WTC11 (cell line): ENCODE data around the gene TSPAN32. TPM values are rescaled to one million over a fixed set of nuclear protein-coding genes. Genes with fewer than 3 reads are reported as not detected.

Experiments
- ATAC-seq: fragments of 200-7000 bp; cut with Tn5 transposase; 2 replicates; pipeline ENCODE4 v1.10.0; 2021; ENCODE audit warnings: mild to moderate bottlenecking, moderate library complexity
- CTCF ChIA-PET: fragments of 300-600 bp; sonication (Branson Sonifier 250); formaldehyde crosslinking; loops from one replicate; lab custom pipeline; 2021; ENCODE audit warnings: antibody characterized with exemption; lab: Charles Lee
- POLR2A ChIA-PET: fragments of 350-600 bp; sonication (Branson Sonifier 250); formaldehyde crosslinking; loops from one replicate; lab custom pipeline; 2021; ENCODE audit warnings: antibody characterized with exemption; lab: Charles Lee
- DNase-seq: peaks from one replicate; pipeline ENCODE4 v3.0.0; 2021; ENCODE audit warnings: low spot score
- H3K27ac Mint-ChIP-seq: 2 replicates; pipeline ENCODE4 v1.8.0; 2021; ENCODE audit warnings: mixed read lengths
- H3K27me3 Mint-ChIP-seq: 2 replicates; pipeline ENCODE4 v1.8.0; 2021; ENCODE audit warnings: low read depth, mild to moderate bottlenecking, moderate library complexity, mixed read lengths
- H3K36me3 Mint-ChIP-seq: 2 replicates; pipeline ENCODE4 v1.8.0; 2021; ENCODE audit warnings: mixed read lengths
- H3K4me1 Mint-ChIP-seq: 2 replicates; pipeline ENCODE4 v1.8.0; 2022; ENCODE audit warnings: mixed read lengths
- H3K4me3 Mint-ChIP-seq: 2 replicates; pipeline ENCODE4 v1.8.0; 2021; ENCODE audit warnings: mild to moderate bottlenecking, moderate library complexity, mixed read lengths
- H3K9me3 Mint-ChIP-seq: 2 replicates; pipeline ENCODE4 v1.8.0; 2021; ENCODE audit warnings: mixed read lengths
- AR ChIP-seq: fragments of 250-450 bp; sonication (Bioruptor Pico); IDR thresholded peaks from 2 replicates; pipeline ENCODE4 v1.9.0; 2021; ENCODE audit warnings: mild to moderate bottlenecking
- ATF6 ChIP-seq: sonication (generic); formaldehyde crosslinking; IDR thresholded peaks from 2 replicates; pipeline ENCODE4 v1.8.1; 2023; ENCODE audit warnings: mild to moderate bottlenecking, missing genetic modification reagents
- CBFB ChIP-seq: sonication (generic); formaldehyde crosslinking; IDR thresholded peaks from 2 replicates; pipeline ENCODE4 v1.8.1; 2022; ENCODE audit warnings: mild to moderate bottlenecking, low read depth, missing genetic modification reagents
- ETV6 ChIP-seq: sonication (generic); formaldehyde crosslinking; IDR thresholded peaks from 2 replicates; pipeline ENCODE4 v1.8.1; 2022; ENCODE audit warnings: mild to moderate bottlenecking, missing genetic modification reagents
- FOXJ3 ChIP-seq: sonication (generic); formaldehyde crosslinking; IDR thresholded peaks from 2 replicates; pipeline ENCODE4 v1.9.0; 2021; ENCODE audit warnings: missing genetic modification reagents, mild to moderate bottlenecking, borderline replicate concordance
- FOXP4 ChIP-seq: sonication (generic); formaldehyde crosslinking; IDR thresholded peaks from 2 replicates; pipeline ENCODE4 v1.8.0; 2022; ENCODE audit warnings: mild to moderate bottlenecking, missing genetic modification reagents
- GABPB1 ChIP-seq: sonication (generic); formaldehyde crosslinking; IDR thresholded peaks from 2 replicates; pipeline ENCODE4 v1.8.1; 2023; ENCODE audit warnings: mild to moderate bottlenecking, missing genetic modification reagents
- GTF2I ChIP-seq: fragments of 250-450 bp; sonication (Bioruptor Pico); conservative IDR thresholded peaks from 2 replicates; pipeline ENCODE4 v1.4.0; 2021; ENCODE audit warnings: mild to moderate bottlenecking
- HMGXB4 ChIP-seq: sonication (generic); formaldehyde crosslinking; IDR thresholded peaks from 2 replicates; pipeline ENCODE4 v1.8.1; 2023; ENCODE audit warnings: mild to moderate bottlenecking, moderate library complexity, missing genetic modification reagents
- IRF2 ChIP-seq: sonication (generic); formaldehyde crosslinking; IDR thresholded peaks from 2 replicates; pipeline ENCODE4 v1.8.0; 2022; ENCODE audit warnings: low read depth, missing genetic modification reagents, borderline replicate concordance
- JAZF1 ChIP-seq: fragments of 250-450 bp; sonication (Bioruptor Pico); IDR thresholded peaks from 2 replicates; pipeline ENCODE4 v1.9.0; 2021; ENCODE audit warnings: moderate library complexity, mild to moderate bottlenecking, inconsistent platforms
- MLX ChIP-seq: sonication (generic); formaldehyde crosslinking; IDR thresholded peaks from 2 replicates; pipeline ENCODE4 v1.8.1; 2023; ENCODE audit warnings: mild to moderate bottlenecking, missing genetic modification reagents, moderate library complexity
- NFATC4 ChIP-seq: fragments of 250-450 bp; sonication (Bioruptor Pico); IDR thresholded peaks from 2 replicates; pipeline ENCODE4 v1.9.0; 2021; ENCODE audit warnings: mild to moderate bottlenecking
- NFE2L1 ChIP-seq: sonication (generic); formaldehyde crosslinking; IDR thresholded peaks from 2 replicates; pipeline ENCODE4 v1.8.1; 2023; ENCODE audit warnings: missing genetic modification reagents
- NFYB ChIP-seq: sonication (generic); formaldehyde crosslinking; conservative IDR thresholded peaks from 2 replicates; pipeline ENCODE4 v1.8.0; 2022; ENCODE audit warnings: low read depth, missing genetic modification reagents
- USF1 ChIP-seq: sonication (generic); formaldehyde crosslinking; IDR thresholded peaks from 2 replicates; pipeline ENCODE4 v1.8.0; 2022; ENCODE audit warnings: mild to moderate bottlenecking, missing genetic modification reagents
- ZBTB21 ChIP-seq: sonication (generic); formaldehyde crosslinking; IDR thresholded peaks from 2 replicates; pipeline ENCODE4 v1.8.1; 2023; ENCODE audit warnings: mild to moderate bottlenecking, missing genetic modification reagents, borderline replicate concordance
- ZMAT4 ChIP-seq: fragments of 250-450 bp; sonication (Bioruptor Pico); IDR thresholded peaks from 2 replicates; pipeline ENCODE4 v1.9.0; 2021; ENCODE audit warnings: mild to moderate bottlenecking
- ZNF219 ChIP-seq: sonication (generic); formaldehyde crosslinking; IDR thresholded peaks from 2 replicates; pipeline ENCODE4 v1.8.0; 2023; ENCODE audit warnings: missing genetic modification reagents, mild to moderate bottlenecking, borderline replicate concordance
- total RNA-seq: library from RNA; stranded (reverse); gene quantifications from 3 replicates; pipeline ENCODE4 v1.2.3, GENCODE V29; 2021

TSPAN32 gene
- total RNA-seq, 1 experiment from 2014 or later: not detected

GRCh38 chr11:2263071-2263565 lies 38.7 kb upstream of the TSPAN32 start:
- ATAC-seq (no peak), DNase-seq (no peak)
- no peaks in the 10 kb centered on the region for H3K36me3 Mint-ChIP-seq
- ChIA-PET CTCF (no interaction called here), POLR2A (no interaction called here)
- H3K27me3 Mint-ChIP-seq: peaks cover 37% of the 10 kb centered on the region
- H3K4me3 Mint-ChIP-seq: no peak overlapping the region
- no peak for TF ChIP-seq GTF2I (CRISPR knock-in tag)
- H3K4me1 Mint-ChIP-seq: peaks cover 3% of the 10 kb centered on the region; the same call in 1 of the 2 replicates
- H3K27ac Mint-ChIP-seq: no peak overlapping the region
- H3K9me3 Mint-ChIP-seq: no peaks in the 10 kb centered on the region

GRCh38 chr11:2263724-2264360 lies 38.0 kb upstream of the TSPAN32 start:
- TF ChIP-seq HMGXB4: no peak
- TF ChIP-seq FOXJ3 (CRISPR knock-in tag): no peak
- TF ChIP-seq ZBTB21: no peak
- TF ChIP-seq CBFB (CRISPR knock-in tag): no peak
- no peak for TF ChIP-seq USF1 (CRISPR knock-in tag)
- TF ChIP-seq ZNF219 (CRISPR knock-in tag): no peak
- no peak for TF ChIP-seq NFATC4 (CRISPR knock-in tag)
- no peak for TF ChIP-seq ATF6
- TF ChIP-seq JAZF1 (CRISPR knock-in tag): no peak
- no peak for TF ChIP-seq FOXP4 (CRISPR knock-in tag)
- TF ChIP-seq ETV6 (CRISPR knock-in tag): no peak
- TF ChIP-seq IRF2 (CRISPR knock-in tag): no peak
- no peak for TF ChIP-seq ZMAT4 (CRISPR knock-in tag)
- TF ChIP-seq NFE2L1 (CRISPR knock-in tag): no peak
- no peak for TF ChIP-seq MLX (CRISPR knock-in tag)
- no peak for TF ChIP-seq NFYB (CRISPR knock-in tag)
- no peak for TF ChIP-seq AR (CRISPR knock-in tag)
- TF ChIP-seq GABPB1 (CRISPR knock-in tag): no peak
- Mint-ChIP-seq H3K27me3 (peaks cover 38% of the 10 kb centered on the region), H3K4me1 (peaks cover 8% of the 10 kb centered on the region), H3K4me3 (no peak overlapping the region), H3K36me3 (no peaks in the 10 kb centered on the region), H3K9me3 (no peaks in the 10 kb centered on the region), H3K27ac (no peak overlapping the region)
- ChIA-PET POLR2A (no interaction called here), CTCF (no interaction called here)
- DNase-seq: no peak
- no peak for ATAC-seq
